VCaP (cell line): Measurements from ENCODE around the gene DAD1.

ENCODE experiments used
- H3K27ac ChIP-seq: fragments of 450-650 bp; 2 replicates; pipeline ENCODE4 v1.5.1; 2017
- TF ChIP-seq, protein P1 (sequence below): fragments of 450-650 bp; conservative IDR thresholded peaks from 2 replicates; pipeline ENCODE4 v1.5.1; 2017; ENCODE audit warnings: mild to moderate bottlenecking, moderate library complexity

DAD1 gene

DNA sequence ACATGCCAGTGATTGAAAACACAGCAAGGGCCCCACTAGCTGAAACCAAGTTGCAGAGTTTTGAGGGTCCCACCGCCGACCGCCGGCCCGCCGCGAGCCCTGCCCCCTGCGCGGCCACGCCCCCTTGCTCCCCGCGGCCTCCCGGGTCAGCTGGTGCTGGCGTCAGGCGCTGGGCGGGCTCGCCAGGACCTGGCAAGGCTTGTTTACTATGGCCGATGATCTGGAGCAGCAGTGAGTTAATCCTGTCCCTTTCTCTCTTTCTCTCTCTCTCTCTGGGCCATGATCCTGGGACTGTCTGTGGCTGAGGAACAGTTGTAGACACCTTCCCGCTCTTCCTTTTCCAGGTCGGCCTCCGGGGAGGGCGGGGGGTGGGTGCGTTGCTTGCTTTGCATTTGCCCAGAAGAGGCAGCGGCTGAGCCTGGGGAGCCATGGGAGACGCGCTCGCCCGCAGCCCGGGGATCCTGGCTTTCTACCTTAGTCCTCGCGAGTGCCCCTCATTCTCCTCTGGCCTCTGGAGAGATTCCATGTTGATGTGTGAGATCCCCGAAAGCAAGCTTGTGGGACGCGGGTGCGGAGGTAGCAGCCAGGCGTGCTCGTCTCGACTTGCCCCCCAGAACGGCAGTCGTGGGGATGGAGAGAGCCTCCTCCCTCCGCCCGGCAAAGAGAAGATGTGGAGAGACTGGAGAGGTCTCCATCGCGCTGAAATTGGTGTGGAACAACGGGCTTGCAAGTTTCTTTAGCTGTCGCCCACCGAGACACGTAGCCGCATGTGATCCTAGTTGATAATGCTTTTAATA, 9.3 kb upstream of the DAD1 start, which contains the start of gene ABHD4:
TSS of gene ABHD4 (plus strand) at position 202 of the 797 bp plus-strand sequence. CDS start at position 209, 7 bp downstream.
- peak within 1 kb of the TSS; percentile 85 for H3K27ac ChIP-seq
- TF ChIP-seq, protein P1, sequence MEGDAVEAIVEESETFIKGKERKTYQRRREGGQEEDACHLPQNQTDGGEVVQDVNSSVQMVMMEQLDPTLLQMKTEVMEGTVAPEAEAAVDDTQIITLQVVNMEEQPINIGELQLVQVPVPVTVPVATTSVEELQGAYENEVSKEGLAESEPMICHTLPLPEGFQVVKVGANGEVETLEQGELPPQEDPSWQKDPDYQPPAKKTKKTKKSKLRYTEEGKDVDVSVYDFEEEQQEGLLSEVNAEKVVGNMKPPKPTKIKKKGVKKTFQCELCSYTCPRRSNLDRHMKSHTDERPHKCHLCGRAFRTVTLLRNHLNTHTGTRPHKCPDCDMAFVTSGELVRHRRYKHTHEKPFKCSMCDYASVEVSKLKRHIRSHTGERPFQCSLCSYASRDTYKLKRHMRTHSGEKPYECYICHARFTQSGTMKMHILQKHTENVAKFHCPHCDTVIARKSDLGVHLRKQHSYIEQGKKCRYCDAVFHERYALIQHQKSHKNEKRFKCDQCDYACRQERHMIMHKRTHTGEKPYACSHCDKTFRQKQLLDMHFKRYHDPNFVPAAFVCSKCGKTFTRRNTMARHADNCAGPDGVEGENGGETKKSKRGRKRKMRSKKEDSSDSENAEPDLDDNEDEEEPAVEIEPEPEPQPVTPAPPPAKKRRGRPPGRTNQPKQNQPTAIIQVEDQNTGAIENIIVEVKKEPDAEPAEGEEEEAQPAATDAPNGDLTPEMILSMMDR = no peak

DNA sequence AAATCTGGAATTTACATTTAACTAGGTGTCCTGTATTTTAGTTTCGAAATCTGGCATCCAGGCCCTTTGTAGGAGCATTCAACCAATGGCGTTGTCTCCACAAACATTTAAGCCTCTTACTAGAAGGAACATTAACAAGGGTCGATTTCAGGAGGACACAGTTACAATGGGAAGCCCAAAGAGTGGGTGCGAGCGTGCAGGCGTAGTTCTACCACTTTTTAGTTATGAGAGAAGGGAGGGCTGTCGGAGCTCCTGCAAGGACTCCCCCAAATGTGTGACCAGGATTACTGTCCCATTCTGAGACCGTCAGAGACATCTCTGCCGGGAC, 8.7 kb upstream of the DAD1 start:
- TF ChIP-seq, protein P1 = no peak
- peak overlapping the region; percentile 85 for H3K27ac ChIP-seq

DNA sequence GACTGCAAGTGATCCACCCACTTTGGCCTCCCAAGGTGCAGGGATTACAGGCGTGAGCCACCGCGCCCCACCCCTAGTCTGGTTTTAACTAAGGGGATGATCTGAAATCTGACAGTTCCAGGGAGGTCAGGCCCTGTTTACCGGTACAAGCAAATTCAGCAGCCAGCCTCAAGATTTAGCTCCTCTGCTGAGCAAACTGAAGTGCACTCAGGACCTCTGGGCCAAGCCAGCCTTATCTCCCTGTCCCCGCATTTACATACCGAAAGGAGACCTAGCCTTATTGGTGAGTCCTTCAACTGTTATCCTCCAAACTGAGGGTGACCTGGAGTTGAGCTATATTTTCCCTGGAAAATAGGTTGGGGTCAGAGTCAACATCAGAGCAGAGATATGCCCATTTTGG, 8.2 kb upstream of the DAD1 start:
- TF ChIP-seq, protein P1 = no peak
- peak overlapping the region; percentile 85 for H3K27ac ChIP-seq

- no peak overlapping the region for H3K27ac ChIP-seq
- TF ChIP-seq, protein P1 = no peak
Observed at GRCh38 chr14:22596354-22596879, 7.4 kb upstream of the DAD1 start.

GRCh38 chr14:22594156-22594716, 5.2 kb upstream of the DAD1 start:
- H3K27ac ChIP-seq = no peak overlapping the region
- TF ChIP-seq, protein P1 = no peak

DNA sequence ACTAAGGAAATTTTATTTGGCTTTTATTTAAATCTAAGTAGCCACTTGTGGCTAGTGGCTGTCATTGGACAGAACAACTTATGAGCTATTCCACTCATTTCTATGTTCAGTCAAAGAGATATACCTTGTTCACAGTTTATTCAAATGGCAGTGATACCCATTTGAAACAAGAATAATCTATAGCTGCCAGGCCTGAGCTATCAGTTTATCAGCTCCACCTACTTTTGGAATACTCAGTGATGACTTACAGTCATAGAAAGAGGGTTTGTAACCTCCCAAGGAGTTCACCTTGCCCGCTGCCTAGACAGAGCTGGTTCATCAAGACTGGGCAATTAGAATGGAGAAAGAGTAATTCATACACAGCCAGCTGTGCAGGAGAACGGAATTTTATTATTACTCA, 4.6 kb upstream of the DAD1 start:
- no peak overlapping the region for H3K27ac ChIP-seq

GRCh38 chr14:22593189-22593588, 4.2 kb upstream of the DAD1 start:
- TF ChIP-seq, protein P1 = no peak

More for the DNA sequence above, 4.6 kb upstream of the DAD1 start:
- TF ChIP-seq, protein P1 = no peak

More at GRCh38 chr14:22593189-22593588, 4.2 kb upstream of the DAD1 start:
- no peak overlapping the region for H3K27ac ChIP-seq
